Calu3 (cell line): ENCODE data around the gene ST8SIA2. TPM values are rescaled to one million over a fixed set of nuclear protein-coding genes. Genes with fewer than 3 reads are reported as not detected.

ENCODE experiments used
- BruUV-seq: library from RNA; stranded (reverse); fragments of 400-500 nt; replicated peaks from 2 replicates; lab custom pipeline; 2021; lab: Mats Ljungman, UMichigan
- CTCF ChIA-PET: fragments of 300-600 bp; sonication (Branson Sonifier 250); formaldehyde crosslinking; loops from one replicate; lab custom pipeline; 2022; ENCODE audit warnings: antibody characterized with exemption; lab: Charles Lee
- DNase-seq: peaks from one replicate; pipeline ENCODE4 v3.0.0; 2022
- H3K27ac Mint-ChIP-seq: one replicate; pipeline ENCODE4 v1.8.0; 2022; ENCODE audit warnings: mixed read lengths; ENCODE audit not compliant: unreplicated experiment
- H3K27me3 Mint-ChIP-seq: one replicate; pipeline ENCODE4 v1.8.0; 2022; ENCODE audit warnings: mixed read lengths; ENCODE audit not compliant: unreplicated experiment
- H3K36me3 Mint-ChIP-seq: one replicate; pipeline ENCODE4 v1.8.0; 2022; ENCODE audit warnings: mild to moderate bottlenecking, moderate library complexity, mixed read lengths; ENCODE audit not compliant: insufficient read depth, unreplicated experiment
- H3K4me1 Mint-ChIP-seq: one replicate; pipeline ENCODE4 v1.8.0; 2022; ENCODE audit warnings: mild to moderate bottlenecking, low read depth, mixed read lengths; ENCODE audit not compliant: unreplicated experiment
- H3K4me3 Mint-ChIP-seq: one replicate; pipeline ENCODE4 v1.8.0; 2022; ENCODE audit warnings: mild to moderate bottlenecking, low read depth, moderate library complexity, mixed read lengths; ENCODE audit not compliant: unreplicated experiment
- H3K9me3 Mint-ChIP-seq: one replicate; pipeline ENCODE4 v1.8.0; 2022; ENCODE audit warnings: low read depth, mixed read lengths; ENCODE audit not compliant: unreplicated experiment
- CTCF ChIP-seq: fragments of 200-600 bp; IDR thresholded peaks from one replicate; pipeline ENCODE4 v1.8.0; 2022; ENCODE audit warnings: antibody characterized with exemption; ENCODE audit not compliant: unreplicated experiment
- intact Hi-C: fragments of 100-400 bp; cut with micrococcal nuclease; formaldehyde crosslinking; loops from one replicate; pipeline ENCODE4 v1.10.0; 2022; ENCODE audit not compliant: unreplicated experiment
- total RNA-seq: library from RNA; stranded (reverse); gene quantifications from 2 replicates; pipeline ENCODE4 v1.2.3, GENCODE V29; 2022

Gene ST8SIA2
- total RNA-seq, 1 experiment from 2014 or later, result not detected

GRCh38 chr15:92405942-92406341, 12.3 kb downstream of the ST8SIA2 start:
- Mint-ChIP-seq H3K27ac (no peak overlapping the region), H3K9me3 (no peaks in the 10 kb centered on the region), H3K27me3 (peaks cover 81% of the 10 kb centered on the region), H3K4me1 (no peaks in the 10 kb centered on the region), H3K36me3 (no peaks in the 10 kb centered on the region), H3K4me3 (no peak overlapping the region)
- intact Hi-C loops, result no loop called here
- BruUV-seq, result no TSS peak
- DNase-seq, result no peak
- TF ChIP-seq CTCF, result no peak
- CTCF ChIA-PET, result interaction anchor here (1.4 kb wide), 1 partner anchor 19 kb away, joined by 4 read pairs; no protein-coding TSS in a partner anchor

GRCh38 chr15:92407321-92407720, 13.6 kb downstream of the ST8SIA2 start:
- CTCF ChIA-PET, result no interaction called here
- intact Hi-C loops, result no loop called here
- H3K36me3 Mint-ChIP-seq, result no peaks in the 10 kb centered on the region
- no peaks in the 10 kb centered on the region for H3K9me3 Mint-ChIP-seq
- no peak overlapping the region for H3K4me3 Mint-ChIP-seq
- no peak overlapping the region for H3K27ac Mint-ChIP-seq
- no peaks in the 10 kb centered on the region for H3K4me1 Mint-ChIP-seq
- TF ChIP-seq CTCF, result no peak
- peaks cover 81% of the 10 kb centered on the region for H3K27me3 Mint-ChIP-seq
- DNase-seq, result no peak
- BruUV-seq, result no TSS peak

- CTCF ChIA-PET, result no interaction called here
- Mint-ChIP-seq H3K9me3 (no peaks in the 10 kb centered on the region), H3K36me3 (no peaks in the 10 kb centered on the region), H3K27ac (no peak overlapping the region), H3K4me1 (no peaks in the 10 kb centered on the region), H3K27me3 (peaks cover 81% of the 10 kb centered on the region), H3K4me3 (no peak overlapping the region)
- no peak for DNase-seq
- TF ChIP-seq CTCF, result no peak
- intact Hi-C loops, result no loop called here
- BruUV-seq, result no TSS peak
Measured at GRCh38 chr15:92407916-92408315, 14.2 kb downstream of the ST8SIA2 start.

GRCh38 chr15:92409006-92409405, 15.3 kb downstream of the ST8SIA2 start:
- Mint-ChIP-seq H3K4me1 (no peaks in the 10 kb centered on the region), H3K27me3 (peaks cover 82% of the 10 kb centered on the region), H3K9me3 (no peaks in the 10 kb centered on the region), H3K36me3 (no peaks in the 10 kb centered on the region), H3K4me3 (no peak overlapping the region), H3K27ac (no peak overlapping the region)
- intact Hi-C loops, result no loop called here
- CTCF ChIA-PET, result interaction anchor here (0.5 to 0.6 kb wide), 2 partner anchors 77 to 382 kb away, joined by 4 to 7 read pairs; no protein-coding TSS in a partner anchor
- DNase-seq, result no peak
- BruUV-seq, result no TSS peak
- no peak for TF ChIP-seq CTCF
